NAMALWA (cell line): ENCODE results near the gene UBFD1.
A peak's percentile ranks its signal among the peaks of the same experiment; 100 is the strongest.
"Not testable (repeated sequence)": the region's sequence is repeated elsewhere in the genome, so short reads cannot be mapped to it uniquely, and the experiment has no call there.

Experiments used
- DNase-seq: peaks from one replicate; pipeline ENCODE4 v3.0.0-alpha.2; 2015; ENCODE audit warnings: low spot score

UBFD1 gene, protein sequence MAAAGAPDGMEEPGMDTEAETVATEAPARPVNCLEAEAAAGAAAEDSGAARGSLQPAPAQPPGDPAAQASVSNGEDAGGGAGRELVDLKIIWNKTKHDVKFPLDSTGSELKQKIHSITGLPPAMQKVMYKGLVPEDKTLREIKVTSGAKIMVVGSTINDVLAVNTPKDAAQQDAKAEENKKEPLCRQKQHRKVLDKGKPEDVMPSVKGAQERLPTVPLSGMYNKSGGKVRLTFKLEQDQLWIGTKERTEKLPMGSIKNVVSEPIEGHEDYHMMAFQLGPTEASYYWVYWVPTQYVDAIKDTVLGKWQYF

GRCh38 chr16:23556881-23557778 is at the start of gene UBFD1, which contains the start of gene EARS2:
TSS of gene UBFD1 (plus strand) at chr16:23557727. CDS start at chr16:23557743, 16 bp downstream.
TSS of gene EARS2 (minus strand) at chr16:23557350. CDS start at chr16:23557343, 7 bp downstream.
- DNase-seq: peak; percentile 99

DNA sequence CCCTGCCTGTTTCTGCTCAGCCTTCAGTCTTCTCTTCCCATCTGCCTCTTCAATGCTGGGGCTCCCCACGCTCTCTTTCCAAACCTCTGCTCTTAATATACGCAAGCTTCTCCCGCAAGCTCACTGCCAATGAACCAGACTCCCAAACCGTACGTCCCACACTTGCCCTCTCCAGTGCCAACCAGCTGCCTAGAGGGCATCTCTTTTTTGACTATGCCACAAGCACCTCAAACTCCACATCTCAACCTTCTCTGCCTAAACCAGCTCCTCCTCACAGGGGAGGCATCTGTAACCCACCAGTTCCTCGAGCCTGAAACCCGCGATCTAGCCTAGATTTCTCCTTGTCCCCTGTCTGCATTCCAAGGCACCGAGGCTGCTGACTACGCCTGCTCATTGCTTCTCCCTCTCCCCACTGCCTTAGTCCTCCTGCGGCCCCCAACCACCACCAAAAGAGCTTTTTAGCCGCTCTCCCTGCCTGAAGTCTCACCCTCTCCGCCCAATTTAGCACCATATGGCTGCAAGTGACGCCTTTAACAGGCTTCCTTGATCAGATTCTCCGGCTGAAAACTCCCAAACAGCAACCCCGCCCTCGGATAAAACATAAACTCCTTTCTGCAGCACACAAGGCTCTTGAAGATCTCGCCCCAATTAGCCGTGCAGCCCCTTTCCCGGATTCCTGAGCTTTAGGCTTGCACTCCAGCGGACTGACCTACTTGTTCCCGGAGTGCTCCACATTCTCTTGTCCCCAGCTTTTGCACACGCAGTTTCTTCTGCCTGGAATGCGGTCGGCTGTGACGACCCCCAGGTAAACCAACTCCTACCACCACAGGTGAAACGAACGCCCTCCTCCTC is 48.7 kb upstream of the UBFD1 start:
- peak; percentile 51 for DNase-seq

- DNase-seq: peak; percentile 30
These were observed 48.1 kb upstream of the UBFD1 start for GRCh38 chr16:23509441-23509754.

DNA sequence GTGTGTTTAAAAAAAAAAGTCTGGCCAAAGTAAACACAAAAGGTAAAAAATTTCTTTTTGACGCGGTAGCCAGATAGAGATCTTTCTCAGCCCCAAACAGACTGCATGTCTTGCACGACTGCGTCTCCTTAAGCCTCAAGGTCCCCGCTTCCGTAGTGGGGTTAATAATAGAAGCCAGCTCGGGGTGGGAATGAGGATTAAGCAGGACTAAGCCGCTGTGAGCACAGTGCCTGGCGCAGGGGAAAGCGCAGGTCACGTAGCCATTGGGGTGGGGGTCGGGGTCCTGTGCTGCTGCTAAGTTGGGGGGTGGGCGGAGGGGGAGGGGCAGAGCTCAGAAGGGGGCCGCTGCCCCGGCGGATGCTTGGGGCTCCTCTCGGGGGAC is 47.8 kb upstream of the UBFD1 start:
- DNase-seq: peak; percentile 48

- peak; percentile 89 for DNase-seq
These were observed 47.2 kb upstream of the UBFD1 start, which contains the start of gene GGA2 for GRCh38 chr16:23510164-23510914. TSS of gene GGA2 (minus strand) at chr16:23510494. CDS start at chr16:23510411, 83 bp downstream.

DNA sequence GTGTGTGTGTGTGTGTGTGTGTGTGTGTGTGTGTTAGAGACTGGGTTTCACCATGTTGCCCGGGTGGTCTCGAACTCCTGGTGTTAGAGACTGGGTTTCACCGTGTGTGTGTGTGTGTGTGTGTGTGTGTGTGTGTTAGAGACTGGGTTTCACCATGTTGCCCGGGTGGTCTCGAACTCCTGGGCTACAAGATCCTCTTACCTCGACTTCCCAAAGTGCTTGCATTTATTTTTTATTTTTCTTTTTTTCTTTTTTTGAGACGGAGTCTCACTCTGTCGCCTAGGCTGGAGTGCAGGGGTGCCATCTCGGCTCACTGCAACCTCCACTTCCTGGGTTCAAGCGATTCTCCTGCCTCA is 46.6 kb upstream of the UBFD1 start:
- not testable (repeated sequence) for DNase-seq

GRCh38 chr16:23511731-23512130 is 45.8 kb upstream of the UBFD1 start:
- DNase-seq: peak; percentile 25

DNA sequence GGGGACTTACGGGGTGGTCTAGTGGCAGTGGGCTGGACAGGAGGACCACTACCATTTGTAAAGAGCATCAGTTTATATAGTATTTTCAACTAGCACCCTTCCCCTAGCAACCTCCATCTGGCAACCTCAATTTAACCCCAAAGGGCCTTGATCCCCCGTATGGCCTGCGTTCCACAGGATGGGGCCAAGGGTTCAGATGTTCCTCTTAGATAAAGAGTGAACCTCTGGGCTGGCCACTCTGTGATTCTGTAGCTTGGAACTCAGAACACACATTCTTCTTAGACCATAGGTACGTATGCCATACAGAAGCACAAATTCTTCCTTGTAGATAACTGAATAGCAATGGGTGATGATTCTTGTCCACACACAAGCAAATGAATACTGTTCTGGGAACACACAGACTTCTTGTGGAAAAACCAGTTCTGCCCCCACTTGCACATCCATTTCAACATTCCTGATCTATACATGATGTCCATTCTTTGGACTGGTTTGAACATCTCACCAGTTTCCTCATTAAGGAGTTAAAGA is 45.3 kb upstream of the UBFD1 start:
- DNase-seq: peak; percentile 23

DNA sequence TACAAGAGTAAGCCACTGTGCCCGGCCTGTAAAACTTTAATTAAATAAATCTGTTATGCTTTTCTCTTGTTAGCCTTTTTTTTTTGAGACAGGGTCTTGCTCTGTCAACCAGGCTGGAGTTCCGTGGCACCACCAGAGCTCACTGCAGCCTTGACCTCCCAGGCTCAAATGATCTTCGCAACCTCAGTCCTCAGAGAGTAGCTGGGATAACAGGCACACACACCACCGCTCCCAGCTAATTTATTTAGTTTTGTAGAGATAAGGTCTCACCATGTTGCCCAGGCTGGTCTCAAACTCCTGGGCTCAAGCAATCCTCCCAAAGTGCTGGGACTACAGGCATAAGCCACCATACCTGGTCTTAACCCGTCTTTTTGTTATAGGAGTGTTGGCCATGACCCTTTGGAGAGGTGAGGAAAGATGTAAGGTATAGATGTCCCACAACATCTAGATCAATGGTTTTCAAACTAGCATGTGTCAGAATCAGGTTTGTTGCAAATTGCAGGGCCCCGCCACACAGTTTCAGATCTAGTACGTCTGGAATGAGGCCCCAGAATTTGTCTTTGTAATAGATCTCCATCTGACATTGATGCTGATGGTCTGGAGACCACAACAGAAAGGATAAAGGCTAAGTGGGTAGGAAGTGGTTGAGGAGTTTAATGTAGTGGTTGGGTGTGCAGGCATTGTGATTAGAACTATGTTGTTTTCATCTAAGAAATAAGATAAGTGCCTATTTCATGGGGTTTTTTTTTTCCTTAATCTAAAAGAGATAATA is 43.0 kb upstream of the UBFD1 start:
- DNase-seq: no peak

- no peak for DNase-seq
These were observed 41.6 kb upstream of the UBFD1 start for GRCh38 chr16:23515881-23516280.

- peak; percentile 93 for DNase-seq
These were observed 41.0 kb upstream of the UBFD1 start for GRCh38 chr16:23516366-23517137.

DNA sequence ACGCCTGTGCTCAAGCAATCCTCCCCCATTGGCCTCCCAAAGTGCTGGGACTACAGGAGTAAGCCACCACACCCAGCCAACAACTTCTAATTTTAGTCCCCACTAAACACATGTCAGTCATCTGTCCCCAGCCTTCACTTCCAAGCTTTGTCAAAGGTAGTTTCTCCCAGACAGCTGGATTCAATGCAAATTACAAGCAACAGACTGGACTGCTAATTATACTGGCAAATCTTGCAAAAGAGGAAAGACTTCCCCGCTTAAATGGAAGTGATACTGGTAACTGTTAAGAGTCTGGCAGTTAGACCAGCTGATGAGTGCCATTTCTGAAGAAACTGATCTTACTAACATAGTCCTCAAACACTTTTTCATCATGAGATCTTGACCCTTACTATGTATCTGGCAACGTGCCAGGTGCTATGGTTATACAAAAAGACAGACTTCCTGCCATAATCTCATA is 39.1 kb upstream of the UBFD1 start:
- peak; percentile 96 for DNase-seq

DNA sequence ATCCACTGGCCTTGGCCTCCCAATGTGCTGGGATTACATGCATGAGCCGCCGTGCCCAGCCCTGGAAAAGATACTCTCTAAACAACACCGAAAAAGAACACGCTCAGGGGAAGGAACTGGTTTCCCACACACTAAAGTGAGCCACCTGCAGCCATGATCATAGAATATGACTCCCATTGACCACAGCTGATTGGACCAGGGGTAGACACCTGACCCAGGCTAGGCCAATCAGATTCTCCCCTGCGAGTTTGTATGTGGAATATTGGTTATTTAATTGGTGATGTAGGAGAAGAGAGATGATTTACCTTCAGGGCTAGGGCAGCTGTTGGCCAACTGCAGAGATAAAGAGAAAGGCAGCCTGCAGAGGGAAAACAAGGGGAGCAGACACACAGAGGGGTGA is 38.2 kb upstream of the UBFD1 start:
- peak; percentile 90 for DNase-seq

GRCh38 chr16:23520500-23520899 is 37.0 kb upstream of the UBFD1 start:
- DNase-seq: peak; percentile 56

DNA sequence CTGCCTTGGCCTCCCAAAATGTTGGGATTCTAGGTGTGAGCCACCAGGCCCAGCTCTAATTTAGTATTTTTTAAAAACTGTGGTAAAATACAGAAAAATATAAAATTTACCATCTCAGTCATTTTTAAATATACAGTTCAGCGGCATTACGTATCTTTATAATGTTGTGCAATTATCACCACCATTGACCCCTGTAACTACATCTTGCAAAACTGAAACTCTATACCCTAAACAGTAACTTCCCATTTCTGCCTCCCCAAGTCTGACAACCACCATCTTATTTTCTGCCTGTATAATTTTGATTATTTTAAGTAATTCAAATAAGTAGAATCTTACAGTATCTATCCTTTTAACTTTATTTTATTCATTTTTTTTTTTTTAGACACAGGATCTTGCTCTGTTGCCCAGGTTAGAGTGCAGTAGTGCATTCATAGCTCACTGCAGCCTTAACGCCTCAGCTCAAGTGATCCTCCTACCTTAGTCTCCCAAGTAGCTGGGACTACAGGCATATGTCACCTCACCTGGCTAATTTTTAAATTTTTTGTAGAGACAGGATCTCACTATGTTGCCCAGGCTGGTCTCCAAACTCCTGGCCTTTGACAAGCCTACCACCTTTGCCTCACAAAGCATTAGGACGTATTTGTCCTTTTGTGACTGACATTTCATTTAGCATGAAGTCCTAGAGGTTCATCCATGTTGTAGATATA is 36.3 kb upstream of the UBFD1 start:
- DNase-seq: peak; percentile 38

DNA sequence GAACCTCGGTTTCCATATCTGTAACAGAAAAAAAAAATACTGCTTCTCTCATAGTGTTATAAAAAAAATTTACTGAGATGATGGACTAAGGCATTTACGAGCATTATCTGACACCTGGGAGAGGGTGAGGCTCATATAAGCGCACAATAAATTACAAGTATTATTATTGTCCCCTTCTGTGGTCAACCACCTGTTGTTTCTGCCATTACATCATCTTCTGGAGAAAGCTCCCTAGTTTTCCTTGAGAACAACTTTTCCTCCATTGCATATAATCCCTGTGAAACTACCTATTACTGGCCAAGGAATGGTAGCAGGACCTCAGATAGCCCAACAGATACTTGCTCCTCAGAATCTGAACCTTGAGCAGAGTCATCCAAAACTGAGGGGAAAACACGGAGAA is 35.6 kb upstream of the UBFD1 start:
- DNase-seq: no peak

DNA sequence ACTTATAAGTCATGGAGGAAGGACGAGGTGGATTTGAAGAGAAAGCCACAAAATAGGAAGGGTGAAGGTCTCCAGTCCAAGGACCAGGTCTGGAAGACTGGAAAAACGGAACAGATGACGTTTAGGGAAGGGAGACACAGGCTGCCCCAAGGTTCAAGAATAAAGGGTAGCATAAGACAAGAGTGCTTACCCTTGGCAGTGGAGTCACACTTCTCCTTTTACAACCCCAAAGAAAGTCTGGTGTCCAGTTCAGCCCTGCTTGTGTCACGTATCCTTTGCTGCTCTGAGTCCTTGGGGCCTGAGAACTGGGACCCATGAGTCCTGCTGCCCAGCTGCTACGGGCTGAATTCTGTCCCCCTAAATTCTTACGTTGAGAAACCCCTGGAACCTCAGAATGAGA is 34.2 kb upstream of the UBFD1 start:
- no peak for DNase-seq

- no peak for DNase-seq
These were observed 33.6 kb upstream of the UBFD1 start for GRCh38 chr16:23523876-23524385.

- DNase-seq: no peak
These were observed 32.6 kb upstream of the UBFD1 start for GRCh38 chr16:23524886-23525285.
